ENCODE measurements around the gene PTBP3. TPM values are rescaled to one million over a fixed set of nuclear protein-coding genes. Genes with fewer than 3 reads are reported as not detected.

Gene PTBP3
- total RNA-seq, 1 donor from 2014 or later: 58.9 TPM

DNA sequence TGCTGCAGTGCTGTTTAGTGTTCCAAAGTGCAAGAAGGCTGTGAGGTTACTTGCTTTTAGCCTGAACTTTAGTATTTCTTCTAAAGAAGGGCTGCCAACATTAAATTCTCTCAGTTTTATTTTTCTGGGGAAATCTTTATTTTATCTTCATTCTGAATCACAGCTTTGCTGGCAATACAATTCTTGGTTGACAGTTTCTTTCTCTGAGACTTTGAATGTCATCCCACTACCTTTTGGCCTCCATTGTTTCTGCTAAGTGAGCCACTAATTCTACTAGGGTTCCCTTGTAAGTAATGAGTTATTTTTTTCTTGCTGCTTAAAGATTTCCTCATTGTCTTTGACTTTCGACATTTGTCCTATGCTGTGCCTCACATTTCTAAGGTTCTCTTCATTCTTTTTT is 126.0 kb downstream of the PTBP3 start:
- no peak overlapping the region for H3K4me3 ChIP-seq
- TF ChIP-seq, protein P1, sequence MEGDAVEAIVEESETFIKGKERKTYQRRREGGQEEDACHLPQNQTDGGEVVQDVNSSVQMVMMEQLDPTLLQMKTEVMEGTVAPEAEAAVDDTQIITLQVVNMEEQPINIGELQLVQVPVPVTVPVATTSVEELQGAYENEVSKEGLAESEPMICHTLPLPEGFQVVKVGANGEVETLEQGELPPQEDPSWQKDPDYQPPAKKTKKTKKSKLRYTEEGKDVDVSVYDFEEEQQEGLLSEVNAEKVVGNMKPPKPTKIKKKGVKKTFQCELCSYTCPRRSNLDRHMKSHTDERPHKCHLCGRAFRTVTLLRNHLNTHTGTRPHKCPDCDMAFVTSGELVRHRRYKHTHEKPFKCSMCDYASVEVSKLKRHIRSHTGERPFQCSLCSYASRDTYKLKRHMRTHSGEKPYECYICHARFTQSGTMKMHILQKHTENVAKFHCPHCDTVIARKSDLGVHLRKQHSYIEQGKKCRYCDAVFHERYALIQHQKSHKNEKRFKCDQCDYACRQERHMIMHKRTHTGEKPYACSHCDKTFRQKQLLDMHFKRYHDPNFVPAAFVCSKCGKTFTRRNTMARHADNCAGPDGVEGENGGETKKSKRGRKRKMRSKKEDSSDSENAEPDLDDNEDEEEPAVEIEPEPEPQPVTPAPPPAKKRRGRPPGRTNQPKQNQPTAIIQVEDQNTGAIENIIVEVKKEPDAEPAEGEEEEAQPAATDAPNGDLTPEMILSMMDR (IDR thresholded peaks at IDR 0.05): no peak
- TF ChIP-seq POLR2A (IDR thresholded peaks at IDR 0.05) (no peak), POLR2AphosphoS5 (IDR thresholded peaks at IDR 0.05; ENCODE audit: insufficient read depth in 1 of 2, low read depth in 1 of 2) (no peak)

DNA sequence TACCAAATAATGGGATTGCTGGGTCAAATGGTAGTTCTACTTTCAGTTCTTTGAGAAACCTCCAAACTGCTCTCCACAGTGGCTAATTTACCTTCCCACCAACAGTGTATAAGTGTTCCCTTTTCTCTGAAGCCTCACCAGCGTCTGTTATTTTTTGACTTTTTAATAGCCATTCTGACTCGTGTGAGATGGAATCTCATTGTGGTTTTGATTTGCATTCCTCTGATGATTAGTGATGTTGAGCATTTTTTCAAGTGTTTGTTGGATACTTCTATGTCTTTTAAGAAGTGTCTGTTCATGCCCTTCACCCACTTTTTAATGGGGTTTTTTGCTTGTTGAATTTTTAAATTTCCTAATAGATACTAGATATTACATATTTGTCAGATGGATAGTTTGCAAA is 129.9 kb downstream of the PTBP3 start:
- DNase-seq (ENCODE audit: extremely low spot score in 2 of 2): no peak
- Histone ChIP-seq H3K4me3 (no peak overlapping the region), H3K9me3 (no peaks in the 10 kb centered on the region), H3K4me1 (no peaks in the 10 kb centered on the region), H3K27ac (no peak overlapping the region), H3K36me3 (peaks cover 0 to 10% of the 10 kb centered on the region in 2 donors), H3K27me3 (no peaks in the 10 kb centered on the region)
- TF ChIP-seq, protein P1 (IDR thresholded peaks at IDR 0.05): no peak
- no peak for TF ChIP-seq POLR2AphosphoS5 (IDR thresholded peaks at IDR 0.05; ENCODE audit: insufficient read depth in 1 of 2, low read depth in 1 of 2)
- no peak for TF ChIP-seq POLR2A (IDR thresholded peaks at IDR 0.05)
- intact Hi-C loops (cut with DNase I): no loop called here

More for the DNA sequence above, 126.0 kb downstream of the PTBP3 start:
- intact Hi-C loops (cut with DNase I): no loop called here
- Histone ChIP-seq H3K27me3 (no peaks in the 10 kb centered on the region), H3K36me3 (peaks cover 0 to 29% of the 10 kb centered on the region in 2 donors), H3K9me3 (no peaks in the 10 kb centered on the region), H3K27ac (no peak overlapping the region), H3K4me1 (no peaks in the 10 kb centered on the region)
- no peak for DNase-seq (ENCODE audit: extremely low spot score in 2 of 2)

- TF ChIP-seq POLR2A (IDR thresholded peaks at IDR 0.05) (no peak), POLR2AphosphoS5 (IDR thresholded peaks at IDR 0.05; ENCODE audit: insufficient read depth in 1 of 2, low read depth in 1 of 2) (no peak)
- TF ChIP-seq, protein P1 (IDR thresholded peaks at IDR 0.05): no peak
- no peak for DNase-seq (ENCODE audit: extremely low spot score in 2 of 2)
- Histone ChIP-seq H3K27ac (no peak overlapping the region), H3K36me3 (no peaks in the 10 kb centered on the region), H3K9me3 (no peaks in the 10 kb centered on the region), H3K27me3 (no peaks in the 10 kb centered on the region), H3K4me1 (no peaks in the 10 kb centered on the region), H3K4me3 (no peak overlapping the region)
- intact Hi-C loops (cut with DNase I): no loop called here
Observed at GRCh38 chr9:112200711-112201110, 132.7 kb downstream of the PTBP3 start.

- TF ChIP-seq POLR2A (IDR thresholded peaks at IDR 0.05): no peak
- TF ChIP-seq, protein P1 (IDR thresholded peaks at IDR 0.05): no peak
- TF ChIP-seq POLR2AphosphoS5 (IDR thresholded peaks at IDR 0.05; ENCODE audit: insufficient read depth in 1 of 2, low read depth in 1 of 2): no peak
- peaks cover 7% of the 10 kb centered on the region for H3K4me1 ChIP-seq
- no peaks in the 10 kb centered on the region for H3K27me3 ChIP-seq
- H3K27ac ChIP-seq: no peak overlapping the region
- H3K9me3 ChIP-seq: no peaks in the 10 kb centered on the region
- no peaks in the 10 kb centered on the region for H3K36me3 ChIP-seq
- no peak overlapping the region for H3K4me3 ChIP-seq
- DNase-seq (ENCODE audit: extremely low spot score in 2 of 2): no peak
- intact Hi-C loops (cut with DNase I): no loop called here
Observed at GRCh38 chr9:112198646-112199045, 134.8 kb downstream of the PTBP3 start.

GRCh38 chr9:112194969-112195431 is 138.4 kb downstream of the PTBP3 start:
- H3K27ac ChIP-seq: peak overlapping the region; percentile 54
- DNase-seq (ENCODE audit: extremely low spot score in 2 of 2): no peak
- H3K36me3 ChIP-seq: no peaks in the 10 kb centered on the region
- no peaks in the 10 kb centered on the region for H3K27me3 ChIP-seq
- TF ChIP-seq POLR2A (IDR thresholded peaks at IDR 0.05) (no peak), POLR2AphosphoS5 (IDR thresholded peaks at IDR 0.05; ENCODE audit: insufficient read depth in 1 of 2, low read depth in 1 of 2) (no peak)
- TF ChIP-seq, protein P1 (IDR thresholded peaks at IDR 0.05): no peak
- no peaks in the 10 kb centered on the region for H3K9me3 ChIP-seq
- intact Hi-C loops (cut with DNase I): no loop called here
- peaks cover 7% of the 10 kb centered on the region for H3K4me1 ChIP-seq
- H3K4me3 ChIP-seq: no peak overlapping the region

Measured in vagina (tissue), 2 donors.